Measurements from ENCODE around the gene CTTN. TPM values are rescaled to one million over a fixed set of nuclear protein-coding genes. Genes with fewer than 3 reads are reported as not detected.

CTTN gene
- total RNA-seq, 4 donors from 2014 or later: 253 to 417 (median 342) TPM

GRCh38 chr11:70378506-70379134 lies 19.7 kb upstream of the CTTN start:
- TF ChIP-seq CTCF (IDR thresholded peaks at IDR 0.05): no peak
- no peak for TF ChIP-seq POLR2A (IDR thresholded peaks at IDR 0.05)
- no peak for TF ChIP-seq EP300 (IDR thresholded peaks at IDR 0.05)
- no peak overlapping the region for H3K4me3 ChIP-seq
- peaks cover 0 to 22% (median 9%) of the 10 kb centered on the region in 4 donors for H3K4me1 ChIP-seq
- 91 to 92% methylated on average over 9 of the region's 9 CpGs for WGBS, 2 donors
- peaks cover 0 to 80% (median 9%) of the 10 kb centered on the region in 3 donors for H3K36me3 ChIP-seq
- H3K27me3 ChIP-seq: no peaks in the 10 kb centered on the region
- DNase-seq (ENCODE audit: low spot score in 2 of 2): no peak
- no peak overlapping the region for H3K27ac ChIP-seq
- no peaks in the 10 kb centered on the region for H3K9me3 ChIP-seq

GRCh38 chr11:70381350-70381749 lies 17.0 kb upstream of the CTTN start:
- DNase-seq (ENCODE audit: low spot score in 2 of 2): no peak

GRCh38 chr11:70381872-70382861 lies 16.2 kb upstream of the CTTN start:
- Histone ChIP-seq H3K27me3 (no peaks in the 10 kb centered on the region), H3K4me3 (no peak overlapping the region), H3K27ac (peak overlapping the region in 2 of 4 donors; percentile 43 to 69), H3K36me3 (peaks cover 0 to 70% (median 5%) of the 10 kb centered on the region in 3 donors), H3K9me3 (no peaks in the 10 kb centered on the region), H3K4me1 (peaks cover 0 to 34% (median 10%) of the 10 kb centered on the region in 4 donors)
- 71% methylated on average over 15 of the region's 15 CpGs for WGBS, 2 donors
- no peak for DNase-seq (ENCODE audit: low spot score in 2 of 2)
- no peak for TF ChIP-seq EP300 (IDR thresholded peaks at IDR 0.05)
- TF ChIP-seq CTCF (IDR thresholded peaks at IDR 0.05): no peak
- no peak for TF ChIP-seq POLR2A (IDR thresholded peaks at IDR 0.05)

More at GRCh38 chr11:70381350-70381749, 17.0 kb upstream of the CTTN start:
- peaks cover 0 to 73% (median 9%) of the 10 kb centered on the region in 3 donors for H3K36me3 ChIP-seq
- WGBS, 2 donors: 93 to 96% methylated on average over 8 of the region's 8 CpGs
- TF ChIP-seq CTCF (IDR thresholded peaks at IDR 0.05): no peak
- no peak for TF ChIP-seq POLR2A (IDR thresholded peaks at IDR 0.05)
- TF ChIP-seq EP300 (IDR thresholded peaks at IDR 0.05): no peak
- no peaks in the 10 kb centered on the region for H3K9me3 ChIP-seq
- H3K4me3 ChIP-seq: no peak overlapping the region
- no peaks in the 10 kb centered on the region for H3K27me3 ChIP-seq
- H3K27ac ChIP-seq: peak overlapping the region in 1 of 4 donors; percentile 69
- H3K4me1 ChIP-seq: peaks cover 0 to 34% (median 10%) of the 10 kb centered on the region in 4 donors

GRCh38 chr11:70383664-70384565 lies 14.4 kb upstream of the CTTN start:
- H3K9me3 ChIP-seq: no peaks in the 10 kb centered on the region
- no peak for TF ChIP-seq EP300 (IDR thresholded peaks at IDR 0.05)
- no peak for TF ChIP-seq POLR2A (IDR thresholded peaks at IDR 0.05)
- no peak for TF ChIP-seq CTCF (IDR thresholded peaks at IDR 0.05)
- 52 to 55% methylated on average over 11 of the region's 11 CpGs for WGBS, 2 donors
- DNase-seq (ENCODE audit: low spot score in 2 of 2): no peak
- peaks cover 0 to 34% (median 10%) of the 10 kb centered on the region in 4 donors for H3K4me1 ChIP-seq
- peaks cover 0 to 53% (median 5%) of the 10 kb centered on the region in 3 donors for H3K36me3 ChIP-seq
- no peaks in the 10 kb centered on the region for H3K27me3 ChIP-seq
- H3K4me3 ChIP-seq: no peak overlapping the region
- H3K27ac ChIP-seq: peak overlapping the region in 2 of 4 donors; percentile 8 to 33

Measured in tibial nerve (tissue), 4 donors.